SK-N-SH treated with all-trans-retinoic acid at 6 μM for 48 hours (cell line): ENCODE measurements around the gene ZNF44.

Experiments used
- ARNTL ChIP-seq: fragments of 450-650 bp; formaldehyde crosslinking; IDR thresholded peaks from 2 replicates; pipeline ENCODE4 v1.5.0; 2020; ENCODE audit warnings: low read depth, mild to moderate bottlenecking, moderate library complexity, borderline replicate concordance
- OSR1 ChIP-seq: fragments of 250-450 bp; sonication (Bioruptor Pico); IDR thresholded peaks from 2 replicates; pipeline ENCODE4 v1.8.0; 2022; ENCODE audit warnings: moderate library complexity, mild to moderate bottlenecking, inconsistent platforms
- PPARA ChIP-seq: fragments of 250-450 bp; sonication (Bioruptor Pico); IDR thresholded peaks from 2 replicates; pipeline ENCODE4 v1.5.0; 2020; ENCODE audit warnings: mild to moderate bottlenecking, borderline replicate concordance
- TOX ChIP-seq: fragments of 250-450 bp; sonication (Bioruptor Pico); IDR thresholded peaks from 2 replicates; pipeline ENCODE4 v1.8.0; 2021; ENCODE audit warnings: mild to moderate bottlenecking, moderate library complexity, borderline replicate concordance
- ZFP30 ChIP-seq: fragments of 450-650 bp; formaldehyde crosslinking; IDR thresholded peaks from 2 replicates; pipeline ENCODE4 v1.5.0; 2022; ENCODE audit warnings: mild to moderate bottlenecking, moderate library complexity
- ZNF70 ChIP-seq: fragments of 450-650 bp; formaldehyde crosslinking; IDR thresholded peaks from 2 replicates; pipeline ENCODE4 v1.5.0; 2020; ENCODE audit warnings: mild to moderate bottlenecking, moderate library complexity
- TF ChIP-seq, protein P1 (sequence below): fragments of 250-450 bp; sonication (Bioruptor Pico); IDR thresholded peaks from 2 replicates; pipeline ENCODE4 v1.8.0; 2020; ENCODE audit warnings: mild to moderate bottlenecking, moderate library complexity, borderline replicate concordance
- TF ChIP-seq, protein P2 (sequence below): fragments of 250-450 bp; sonication (Bioruptor Pico); IDR thresholded peaks from 2 replicates; pipeline ENCODE4 v1.5.1; 2020; ENCODE audit warnings: low read depth, mild to moderate bottlenecking, moderate library complexity

DNA sequence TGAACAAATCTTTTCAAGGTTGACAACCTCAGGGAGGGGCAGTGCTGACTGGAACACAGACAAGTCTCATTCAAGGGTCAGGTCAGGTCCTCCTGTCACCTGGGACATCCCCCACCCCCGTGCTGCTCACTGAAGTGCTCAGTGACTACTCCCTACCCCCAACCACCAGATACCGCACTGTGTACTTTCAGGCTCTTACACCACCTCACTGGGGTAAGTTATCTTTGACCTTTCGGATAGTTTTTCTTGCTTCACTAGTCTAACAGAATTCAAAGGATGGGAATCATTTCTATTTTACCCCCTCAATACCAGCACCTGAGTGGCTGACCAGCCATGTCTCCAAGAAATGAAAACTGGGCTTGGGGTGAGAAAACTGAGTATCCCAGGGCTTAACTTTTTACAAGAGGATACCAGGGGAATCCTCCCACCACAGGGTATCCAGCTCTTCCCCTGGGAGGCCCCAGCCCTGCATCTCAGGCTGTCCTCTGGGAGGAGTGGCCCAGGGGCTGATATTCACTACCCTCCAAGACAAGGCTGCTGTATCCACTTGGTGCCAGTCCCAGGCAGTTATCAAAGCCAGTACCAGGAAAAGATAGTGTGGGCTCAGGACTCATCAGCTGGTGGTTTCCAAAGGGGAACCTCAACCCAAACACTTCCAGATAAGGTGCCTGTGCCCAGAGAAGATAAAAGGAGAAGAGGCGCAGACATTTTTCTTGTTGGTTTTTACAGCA is 36.7 kb upstream of the ZNF44 start:
- TF ChIP-seq ARNTL (CRISPR knock-in tag): no peak
- no peak for TF ChIP-seq ZNF70 (CRISPR knock-in tag)
- TF ChIP-seq TOX: no peak
- TF ChIP-seq, protein P1, sequence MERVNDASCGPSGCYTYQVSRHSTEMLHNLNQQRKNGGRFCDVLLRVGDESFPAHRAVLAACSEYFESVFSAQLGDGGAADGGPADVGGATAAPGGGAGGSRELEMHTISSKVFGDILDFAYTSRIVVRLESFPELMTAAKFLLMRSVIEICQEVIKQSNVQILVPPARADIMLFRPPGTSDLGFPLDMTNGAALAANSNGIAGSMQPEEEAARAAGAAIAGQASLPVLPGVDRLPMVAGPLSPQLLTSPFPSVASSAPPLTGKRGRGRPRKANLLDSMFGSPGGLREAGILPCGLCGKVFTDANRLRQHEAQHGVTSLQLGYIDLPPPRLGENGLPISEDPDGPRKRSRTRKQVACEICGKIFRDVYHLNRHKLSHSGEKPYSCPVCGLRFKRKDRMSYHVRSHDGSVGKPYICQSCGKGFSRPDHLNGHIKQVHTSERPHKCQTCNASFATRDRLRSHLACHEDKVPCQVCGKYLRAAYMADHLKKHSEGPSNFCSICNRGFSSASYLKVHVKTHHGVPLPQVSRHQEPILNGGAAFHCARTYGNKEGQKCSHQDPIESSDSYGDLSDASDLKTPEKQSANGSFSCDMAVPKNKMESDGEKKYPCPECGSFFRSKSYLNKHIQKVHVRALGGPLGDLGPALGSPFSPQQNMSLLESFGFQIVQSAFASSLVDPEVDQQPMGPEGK (CRISPR knock-in tag): no peak
- no peak for TF ChIP-seq OSR1
- TF ChIP-seq, protein P2, sequence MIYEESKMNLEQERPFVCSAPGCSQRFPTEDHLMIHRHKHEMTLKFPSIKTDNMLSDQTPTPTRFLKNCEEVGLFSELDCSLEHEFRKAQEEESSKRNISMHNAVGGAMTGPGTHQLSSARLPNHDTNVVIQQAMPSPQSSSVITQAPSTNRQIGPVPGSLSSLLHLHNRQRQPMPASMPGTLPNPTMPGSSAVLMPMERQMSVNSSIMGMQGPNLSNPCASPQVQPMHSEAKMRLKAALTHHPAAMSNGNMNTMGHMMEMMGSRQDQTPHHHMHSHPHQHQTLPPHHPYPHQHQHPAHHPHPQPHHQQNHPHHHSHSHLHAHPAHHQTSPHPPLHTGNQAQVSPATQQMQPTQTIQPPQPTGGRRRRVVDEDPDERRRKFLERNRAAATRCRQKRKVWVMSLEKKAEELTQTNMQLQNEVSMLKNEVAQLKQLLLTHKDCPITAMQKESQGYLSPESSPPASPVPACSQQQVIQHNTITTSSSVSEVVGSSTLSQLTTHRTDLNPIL (CRISPR knock-in tag): no peak
- no peak for TF ChIP-seq ZFP30
- TF ChIP-seq PPARA (CRISPR knock-in tag): no peak
